Heart right ventricle (tissue), 16 donors: Measurements from ENCODE around the gene PEX11A. TPM values are rescaled to one million over a fixed set of nuclear protein-coding genes. Genes with fewer than 3 reads are reported as not detected.

Experiments
- ATAC-seq, 8 donors: fragments of 200-7000 bp; cut with Tn5 transposase; one replicate each; pipeline ENCODE4 v1.9.1; 2020; ENCODE audit warnings: mild to moderate bottlenecking in 8 of 8, moderate library complexity in 8 of 8, moderate number of reproducible peaks in 1 of 8
- DNase-seq, 2 donors: peaks; one replicate each; pipeline ENCODE4 v3.0.0-alpha.2; 2020
- H3K27ac ChIP-seq, 10 donors: fragments of 200-600 bp; sonication (generic) in 2 of 10; one replicate each; pipeline versions ENCODE4 v1.5.0 to v1.8.0; 2020 to 2022; ENCODE audit warnings: mild to moderate bottlenecking in 3 of 10
- H3K27me3 ChIP-seq, 7 donors: fragments of 200-600 bp; one replicate each; pipeline ENCODE4 v1.8.0; 2021 to 2022; ENCODE audit warnings: mild to moderate bottlenecking in 2 of 7
- H3K36me3 ChIP-seq, 9 donors: fragments of 200-600 bp; sonication (generic) in 1 of 9; one replicate each; pipeline versions ENCODE4 v1.5.0 to v1.8.0; 2020 to 2022; ENCODE audit warnings: mild to moderate bottlenecking in 2 of 9
- H3K4me1 ChIP-seq, 9 donors: fragments of 200-600 bp; sonication (generic) in 1 of 9; one replicate each; pipeline versions ENCODE4 v1.5.0 to v1.8.0; 2020 to 2022; ENCODE audit warnings: mild to moderate bottlenecking in 4 of 9
- H3K4me3 ChIP-seq, 10 donors: fragments of 200-600 bp; sonication (generic) in 2 of 10; one replicate each; pipeline versions ENCODE4 v1.5.0 to v1.8.0; 2020 to 2022; ENCODE audit warnings: mild to moderate bottlenecking in 7 of 10, moderate library complexity in 2 of 10
- H3K9me3 ChIP-seq, 11 donors: fragments of 200-600 bp in 10 of 11; sonication (generic) in 2 of 11; one replicate each; pipeline versions ENCODE4 v1.5.0 to v1.8.0; 2013 to 2022; ENCODE audit warnings: mild to moderate bottlenecking in 2 of 11, control low read depth in 1 of 11, moderate library complexity in 1 of 11
- WGBS, 2 donors: extraction: QIAGEN DNeasy Blood & Tissue Kit; methylation state at CpG; one replicate each; pipeline ENCODE4 v1.1.7; 2013; ENCODE audit warnings: inconsistent platforms in 1 of 2; 5-methylcytosine and 5-hydroxymethylcytosine counted together
- intact Hi-C, 10 donors: fragments of 100-400 bp; cut with DNase I; formaldehyde crosslinking; loops; one replicate each; pipeline versions ENCODE4 v1.11.1 to v1.14.2; 2022
- polyA plus RNA-seq, 2 donors: library from polyadenylated mRNA; stranded (reverse); fragments of 200-250 nt; gene quantifications; one replicate each; pipeline ENCODE4 v1.2.3, GENCODE V29; 2013
- total RNA-seq, 10 donors: library from RNA; stranded (reverse); fragmentation: NEBNext Ultra II Directional in 3 of 10; extraction: Animal tissue kit (Norgen Biotek cat#: 25700) in 3 of 10; gene quantifications; one replicate each; pipeline versions ENCODE4 v1.2.1 to v1.2.4, GENCODE V29; 2021 to 2023
- TF ChIP-seq, protein P1 (sequence below), 9 donors: fragments of 200-600 bp; sonication (generic) in 2 of 9; IDR thresholded peaks; one replicate each; pipeline versions ENCODE4 v1.5.0 to v1.8.0; 2021 to 2022; ENCODE audit warnings: antibody characterized with exemption in 9 of 9, mild to moderate bottlenecking in 5 of 9, moderate library complexity in 1 of 9
- donor health status: Arrhythmogenic right ventricular cardiomyopathy.
- donor health status: ischemic (EF 13 %, LVEDD 7.1; RV severe dilation, severe dysfunction).
- donor health status: healthy with polysubstance abuse.
- donor health status: DM: no; HTN: yes; CAD: no.
- donor health status: DM: no; HTN: no; CAD: no.
- donor health status: ischemic (EF 25% LVEDD 6.9; RV normal size, moderate dysfunction).
- donor health status: ischemic (EF 25% LVEDD 5.7; RV mildly dilated, moderate dysfunction).
- donor health status: healthy.
- donor health status: DM: yes; HTN: yes; CAD: no.
- donor health status: Ischemic cardiomyopathy.
- donor health status: ischemic (EF 35%, LVEDD 5.7; RV mildly dilated, moderate dysfunction).
- donor health status: nonischemic (EF 11% LVEDD 7.7; RV severe dilation, severe dysfunction).
- donor health status: DM: yes; HTN: yes; CAD: no.
- donor health status: PGD.
- donor health status: ischemic (EF 29% LVEDD 5.4; RV normal size, mild dysfunction).
- donor health status: nonischemic (EF 23%, LVEDD 6.1; RV moderate dilation, normal function).

PEX11A gene
- total and polyA plus RNA-seq, 12 donors = 6.0 to 14.3 (median 8.8) TPM

DNA sequence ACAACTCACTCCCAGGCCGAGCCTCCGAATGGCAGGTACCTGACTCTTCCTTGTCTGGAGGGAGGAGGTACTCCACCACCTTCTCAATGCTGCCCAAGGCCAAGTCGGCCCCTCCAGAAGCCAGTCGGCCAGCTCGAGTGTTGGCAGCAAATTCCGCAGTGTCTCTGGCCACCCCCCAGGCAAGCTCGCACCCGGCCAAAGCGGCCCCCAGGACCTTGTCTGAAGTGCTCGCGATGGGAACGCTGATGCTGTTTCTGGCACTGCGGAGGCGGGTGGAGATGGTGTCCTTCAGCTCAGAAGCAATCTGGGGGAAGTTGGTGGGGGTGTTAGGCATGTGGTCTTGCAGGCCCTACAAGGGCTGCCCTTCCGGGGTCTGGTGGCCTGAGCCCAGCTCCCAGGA, 20.6 kb downstream of the PEX11A start:
- intact Hi-C loops = no loop called here
- Histone ChIP-seq H3K4me1 (peaks cover under 1 to 11% (median 8%) of the 10 kb centered on the region in 9 donors), H3K36me3 (no peaks in the 10 kb centered on the region), H3K9me3 (no peaks in the 10 kb centered on the region), H3K27me3 (peaks cover 0 to 5% (median 0%) of the 10 kb centered on the region in 7 donors), H3K27ac (no peak overlapping the region), H3K4me3 (no peak overlapping the region)
- 90 to 91% methylated on average over 15 of the region's 15 CpGs for WGBS, 2 donors
- DNase-seq = no peak
- no peak for ATAC-seq
- TF ChIP-seq, protein P1, sequence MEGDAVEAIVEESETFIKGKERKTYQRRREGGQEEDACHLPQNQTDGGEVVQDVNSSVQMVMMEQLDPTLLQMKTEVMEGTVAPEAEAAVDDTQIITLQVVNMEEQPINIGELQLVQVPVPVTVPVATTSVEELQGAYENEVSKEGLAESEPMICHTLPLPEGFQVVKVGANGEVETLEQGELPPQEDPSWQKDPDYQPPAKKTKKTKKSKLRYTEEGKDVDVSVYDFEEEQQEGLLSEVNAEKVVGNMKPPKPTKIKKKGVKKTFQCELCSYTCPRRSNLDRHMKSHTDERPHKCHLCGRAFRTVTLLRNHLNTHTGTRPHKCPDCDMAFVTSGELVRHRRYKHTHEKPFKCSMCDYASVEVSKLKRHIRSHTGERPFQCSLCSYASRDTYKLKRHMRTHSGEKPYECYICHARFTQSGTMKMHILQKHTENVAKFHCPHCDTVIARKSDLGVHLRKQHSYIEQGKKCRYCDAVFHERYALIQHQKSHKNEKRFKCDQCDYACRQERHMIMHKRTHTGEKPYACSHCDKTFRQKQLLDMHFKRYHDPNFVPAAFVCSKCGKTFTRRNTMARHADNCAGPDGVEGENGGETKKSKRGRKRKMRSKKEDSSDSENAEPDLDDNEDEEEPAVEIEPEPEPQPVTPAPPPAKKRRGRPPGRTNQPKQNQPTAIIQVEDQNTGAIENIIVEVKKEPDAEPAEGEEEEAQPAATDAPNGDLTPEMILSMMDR (IDR thresholded peaks at IDR 0.05) = no peak

DNA sequence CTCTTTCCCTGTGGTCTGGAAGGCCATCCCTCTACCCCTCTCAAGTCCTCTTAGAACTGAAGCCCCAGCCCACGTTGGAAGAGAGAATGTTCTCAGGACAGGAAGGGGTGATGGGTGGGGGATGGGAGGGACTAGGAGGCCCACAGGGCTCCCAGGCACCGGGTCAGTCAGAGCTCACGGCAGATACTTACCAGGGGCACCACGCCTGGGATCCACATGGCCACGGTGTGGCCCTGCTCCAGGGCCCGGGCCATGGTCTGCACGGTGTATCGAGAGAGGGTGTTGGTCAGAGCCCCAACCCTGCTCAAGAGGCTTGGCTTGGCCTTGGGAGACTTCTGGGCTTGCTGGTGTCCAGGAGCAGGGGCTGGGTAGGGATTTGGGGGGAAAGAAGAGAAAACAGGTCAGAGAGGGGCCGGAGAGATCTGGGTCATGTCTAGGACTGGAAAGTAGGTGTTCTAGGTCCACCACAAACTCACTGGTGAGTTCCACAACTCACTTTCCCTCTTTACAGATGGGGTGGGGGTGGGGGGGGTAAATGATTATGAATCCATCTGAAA, 21.2 kb downstream of the PEX11A start:
- H3K4me1 ChIP-seq = peaks cover 2 to 17% (median 13%) of the 10 kb centered on the region in 9 donors
- DNase-seq (no peak), ATAC-seq (no peak)
- intact Hi-C loops = no loop called here
- TF ChIP-seq, protein P1 (IDR thresholded peaks at IDR 0.05) = no peak
- no peak overlapping the region for H3K27ac ChIP-seq
- H3K27me3 ChIP-seq = peaks cover 0 to 10% (median 0%) of the 10 kb centered on the region in 7 donors
- WGBS, 2 donors = 75 to 76% methylated on average over 9 of the region's 9 CpGs
- H3K9me3 ChIP-seq = no peaks in the 10 kb centered on the region
- no peak overlapping the region for H3K4me3 ChIP-seq
- no peaks in the 10 kb centered on the region for H3K36me3 ChIP-seq

DNA sequence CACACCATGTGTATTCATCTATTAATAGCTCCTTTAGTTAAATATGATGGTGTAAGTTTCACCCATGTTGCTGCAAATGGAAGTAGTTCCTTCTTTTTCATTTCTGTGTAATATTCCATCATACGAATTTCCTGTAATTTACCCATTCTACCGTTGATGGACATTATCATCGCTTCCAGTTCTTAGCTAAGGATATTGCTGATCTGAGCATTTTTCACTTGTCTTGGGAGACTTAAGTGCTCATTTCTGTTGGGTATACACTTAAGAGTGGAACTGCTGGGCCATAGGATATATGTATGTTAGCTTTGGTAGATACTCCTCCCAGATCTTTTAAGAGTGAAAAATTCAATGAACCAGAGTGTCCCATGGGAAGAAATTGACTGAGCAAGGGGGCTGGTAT, 22.4 kb downstream of the PEX11A start:
- WGBS, 2 donors = 91 to 95% methylated on average over 3 of the region's 3 CpGs
- ATAC-seq = no peak

DNA sequence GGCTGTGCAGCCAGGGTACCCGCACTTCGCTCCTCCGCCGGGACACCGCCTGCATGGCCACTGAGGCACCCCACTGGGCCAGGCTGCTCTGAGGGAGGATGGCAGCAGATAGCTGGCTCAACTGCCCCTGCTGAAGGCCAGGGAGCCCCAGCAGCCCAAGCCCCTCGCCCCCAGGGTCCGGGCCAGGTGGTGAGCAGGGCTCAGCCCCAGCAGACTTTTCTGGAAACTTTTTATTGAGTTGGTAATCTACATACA, 22.9 kb downstream of the PEX11A start:
- Histone ChIP-seq H3K27me3 (peaks cover 0 to 10% (median 0%) of the 10 kb centered on the region in 7 donors), H3K27ac (no peak overlapping the region), H3K36me3 (no peaks in the 10 kb centered on the region), H3K9me3 (no peaks in the 10 kb centered on the region), H3K4me1 (peaks cover 9 to 25% (median 21%) of the 10 kb centered on the region in 9 donors), H3K4me3 (no peak overlapping the region)
- intact Hi-C loops = no loop called here
- ATAC-seq (no peak), DNase-seq (no peak)
- 93 to 96% methylated on average over 7 of the region's 7 CpGs for WGBS, 2 donors
- TF ChIP-seq, protein P1 (IDR thresholded peaks at IDR 0.05) = no peak

More for the DNA sequence above, 22.4 kb downstream of the PEX11A start:
- TF ChIP-seq, protein P1 (IDR thresholded peaks at IDR 0.05) = no peak
- H3K4me1 ChIP-seq = peaks cover 4 to 20% (median 16%) of the 10 kb centered on the region in 9 donors
- H3K36me3 ChIP-seq = no peaks in the 10 kb centered on the region
- peaks cover 0 to 10% (median 0%) of the 10 kb centered on the region in 7 donors for H3K27me3 ChIP-seq
- no peak overlapping the region for H3K4me3 ChIP-seq
- no peaks in the 10 kb centered on the region for H3K9me3 ChIP-seq
- intact Hi-C loops = no loop called here
- H3K27ac ChIP-seq = no peak overlapping the region
- no peak for DNase-seq
